GM12878 (cell line): ENCODE measurements around the gene NAA30. TPM values are rescaled to one million over a fixed set of nuclear protein-coding genes. Genes with fewer than 3 reads are reported as not detected.

Source experiments
- ATAC-seq: fragments of 200-7000 bp; cut with Tn5 transposase; 3 replicates; pipeline ENCODE4 v1.9.1; 2020; ENCODE audit warnings: mild to moderate bottlenecking, moderate library complexity
- BruUV-seq: library from RNA; stranded (reverse); fragments of 400-500 nt; replicated peaks from 2 replicates; lab custom pipeline; 2021; lab: Mats Ljungman, UMichigan
- CTCF ChIA-PET: fragments of 300-600 bp; sonication (Branson Sonifier 250); formaldehyde crosslinking; extraction: SDS; loops from one replicate; lab custom pipeline; 2021; ENCODE audit warnings: inconsistent platforms; lab: Yijun Ruan, JAX
- POLR2A ChIA-PET: fragments of 350-600 bp; formaldehyde crosslinking; extraction: SDS; loops from one replicate; lab custom pipeline; 2021; ENCODE audit warnings: inconsistent platforms; lab: Charles Lee
- RAD21 ChIA-PET: fragments of 300-600 bp; sonication (Branson Sonifier 250); formaldehyde crosslinking; loops from one replicate; lab custom pipeline; 2023; ENCODE audit warnings: antibody characterized with exemption; ENCODE audit not compliant: unreplicated experiment; lab: Charles Lee
- SMC1A ChIA-PET: fragments of 300-600 bp; sonication (Branson Sonifier 250); formaldehyde crosslinking; loops from one replicate; lab custom pipeline; 2023; ENCODE audit not compliant: unreplicated experiment, uncharacterized antibody; lab: Charles Lee
- DNase-seq: peaks from one replicate; pipeline ENCODE4 v3.0.0-alpha.2; 2011; ENCODE audit warnings: low read depth, low spot score
- FAIRE-seq: peaks from 3 replicates; lab custom pipeline; 2011; peaks lifted over from hg19 to GRCh38; lab: Jason Lieb, UNC
- H2AFZ ChIP-seq: 2 replicates; pipeline ENCODE4 v1.6.0; 2011; ENCODE audit warnings: low read depth, low read length, control low read depth; ENCODE audit not compliant: control insufficient read depth
- H3K27ac ChIP-seq: 2 replicates; pipeline ENCODE4 v1.5.1; 2011; ENCODE audit warnings: control low read depth; ENCODE audit not compliant: control insufficient read depth, insufficient read depth
- H3K27me3 ChIP-seq, 2 experiments: replicated peaks in 1 of 2; 2 replicates each; pipeline versions ENCODE4 v1.6.0 to v1.6.1; 2011; ENCODE audit warnings: low read length in 1 of 2; ENCODE audit not compliant: control insufficient read depth in 2 of 2, insufficient read depth in 2 of 2
- H3K36me3 ChIP-seq, 2 experiments: 2 replicates each; pipeline ENCODE4 v1.5.1; 2011; ENCODE audit warnings: low read length in 1 of 2; ENCODE audit not compliant: control insufficient read depth in 2 of 2, insufficient read depth in 2 of 2
- H3K4me1 ChIP-seq: 2 replicates; pipeline ENCODE4 v1.6.1; 2011; ENCODE audit warnings: mild to moderate bottlenecking, low read length, moderate library complexity, mixed read lengths; ENCODE audit not compliant: control insufficient read depth, insufficient read depth
- H3K4me2 ChIP-seq: 2 replicates; pipeline ENCODE4 v1.6.0; 2011; ENCODE audit warnings: control low read depth; ENCODE audit not compliant: control insufficient read depth, insufficient read depth
- H3K4me3 ChIP-seq: fragments of 200-600 bp; sonication (generic); 2 replicates; pipeline ENCODE4 v1.5.1; 2016
- H3K79me2 ChIP-seq: 2 replicates; pipeline ENCODE4 v1.6.0; 2011; ENCODE audit warnings: low read length; ENCODE audit not compliant: control insufficient read depth, insufficient read depth
- H3K9ac ChIP-seq: 2 replicates; pipeline ENCODE4 v1.8.0; 2011; ENCODE audit warnings: low read length, control low read depth, mixed read lengths; ENCODE audit not compliant: control insufficient read depth, insufficient read depth
- H3K9me3 ChIP-seq: replicated peaks from 3 replicates; pipeline ENCODE4 v1.5.1; 2011; ENCODE audit warnings: mild to moderate bottlenecking, low read length; ENCODE audit not compliant: control insufficient read depth, insufficient read depth
- H4K20me1 ChIP-seq: 2 replicates; pipeline ENCODE4 v1.6.0; 2011; ENCODE audit not compliant: control insufficient read depth, insufficient read depth
- ATF7 ChIP-seq: fragments of 450-650 bp; IDR thresholded peaks from 2 replicates; pipeline ENCODE4 v1.6.1; 2016; ENCODE audit warnings: low read depth, mild to moderate bottlenecking
- BCL3 ChIP-seq: IDR thresholded peaks from 2 replicates; pipeline ENCODE4 v1.6.1; 2011; ENCODE audit warnings: borderline replicate concordance, low read depth, mild to moderate bottlenecking, moderate library complexity, low read length; ENCODE audit not compliant: insufficient read depth, poor library complexity, severe bottlenecking
- JUND ChIP-seq: IDR thresholded peaks from 2 replicates; pipeline ENCODE4 v1.6.1; 2012; ENCODE audit warnings: low read depth, mild to moderate bottlenecking, low read length, improper control_type of control experiment, moderate library complexity
- NR2C2 ChIP-seq: IDR thresholded peaks from 2 replicates; pipeline ENCODE4 v1.6.1; 2011; ENCODE audit warnings: borderline replicate concordance, low read depth; ENCODE audit not compliant: control insufficient read depth, insufficient read length
- POLR2AphosphoS2 ChIP-seq: IDR thresholded peaks from 2 replicates; pipeline ENCODE4 v1.6.1; 2011; ENCODE audit warnings: low read depth, mild to moderate bottlenecking, low read length, improper control_type of control experiment, moderate library complexity
- POLR2AphosphoS5 ChIP-seq: IDR thresholded peaks from 2 replicates; pipeline ENCODE4 v1.6.1; 2011; ENCODE audit warnings: mild to moderate bottlenecking, low read length, inconsistent platforms
- RBBP5 ChIP-seq: fragments of 200-600 bp; sonication (generic); conservative IDR thresholded peaks from 2 replicates; pipeline ENCODE4 v1.6.1; 2016
- SMARCA5 ChIP-seq: fragments of 450-650 bp; IDR thresholded peaks from 2 replicates; pipeline ENCODE4 v1.6.1; 2017; ENCODE audit warnings: mild to moderate bottlenecking
- TBL1XR1 ChIP-seq: IDR thresholded peaks from 2 replicates; pipeline ENCODE4 v1.6.1; 2012; ENCODE audit warnings: low read depth, low read length, improper control_type of control experiment
- YBX1 ChIP-seq: fragments of 450-650 bp; IDR thresholded peaks from 2 replicates; pipeline ENCODE4 v1.6.1; 2016; ENCODE audit warnings: antibody characterized with exemption
- ZNF217 ChIP-seq: fragments of 450-650 bp; IDR thresholded peaks from 2 replicates; pipeline ENCODE4 v1.6.1; 2017; ENCODE audit warnings: antibody characterized with exemption, mild to moderate bottlenecking
- WGBS: methylation state at CpG from one replicate; pipeline ENCODE4 v1.1.6; 2016; ENCODE audit warnings: low lambda C conversion rate; ENCODE audit not compliant: insufficient replicate concordance, insufficient coverage; ENCODE audit errors: missing lambda C conversion rate; 5-methylcytosine and 5-hydroxymethylcytosine counted together
- in situ Hi-C: fragments of 300-500 bp; cut with MboI; formaldehyde crosslinking; loops from 9 replicates; pipeline ENCODE4 v1.14.3; 2018; ENCODE audit warnings: mixed read lengths
- intact Hi-C: fragments of 100-400 bp; cut with micrococcal nuclease; formaldehyde crosslinking; loops from one replicate; pipeline ENCODE4 v1.14.2; 2022; ENCODE audit not compliant: unreplicated experiment
- polyA plus RNA-seq, 11 experiments: library from polyadenylated mRNA; depleted of rRNA in 4 of 11; unstranded in 6 of 11; stranded (reverse) in 5 of 11; fragments of >200 nt; fragmentation: Nextera tagmentation in 4 of 11; fragmentation: Illumina TruSeq in 1 of 11; extraction: Ambion mirVana in 4 of 11; extraction: Trizol in 1 of 11; gene quantifications; 1 replicate in 1 of 11; 2 replicates in 10 of 11; pipeline versions ENCODE4 v1.2.1 to v1.2.3, GENCODE V29; 2011 to 2016; ENCODE audit warnings: inconsistent platforms in 2 of 11, missing spikeins in 2 of 11, low read depth in 1 of 11
- total RNA-seq, 4 experiments: library from RNA; depleted of rRNA in 3 of 4; stranded (reverse); fragments of >200 nt in 3 of 4; fragmentation: Illumina TruSeq in 1 of 4; extraction: Trizol in 1 of 4; gene quantifications; 2 replicates each; pipeline versions ENCODE4 v1.2.1 to v1.2.3, GENCODE V29; 2013 to 2021
- TF ChIP-seq, protein P1 (sequence below): fragments of 450-650 bp; formaldehyde crosslinking; IDR thresholded peaks from 2 replicates; pipeline ENCODE4 v1.4.0; 2020; ENCODE audit warnings: mild to moderate bottlenecking, moderate library complexity
- TF ChIP-seq, protein P2 (sequence below): fragments of 450-650 bp; IDR thresholded peaks from 2 replicates; pipeline ENCODE4 v1.6.1; 2017; ENCODE audit warnings: mild to moderate bottlenecking, moderate library complexity

The NAA30 gene
- total and polyA plus RNA-seq, 10 of the 15 experiments (the other 5 are each of a cell fraction or from before 2014, with no cell fraction given), result 4.5 to 15.6 (median 10.5) TPM

GRCh38 chr14:57402173-57402852 is 11.9 kb downstream of the NAA30 start:
- ATAC-seq, result no peak
- Histone ChIP-seq H3K36me3 (peaks cover 0 to 7% of the 10 kb centered on the region in 2 experiments; a peak in 2 of 4 replicates), H3K4me1 (no peaks in the 10 kb centered on the region), H3K27ac (peak overlapping the region; percentile 24; the same call in 1 of the 2 replicates), H3K9me3 (no peaks in the 10 kb centered on the region), H2AFZ (no peak overlapping the region), H3K4me2 (peak overlapping the region; percentile 14; the same call in 1 of the 2 replicates), H3K9ac (no peak overlapping the region), H4K20me1 (no peaks in the 10 kb centered on the region), H3K4me3 (no peak overlapping the region), H3K79me2 (no peaks in the 10 kb centered on the region; the same call in 1 of the 2 replicates), H3K27me3 (no peaks in the 10 kb centered on the region)
- in situ Hi-C loops (no loop called here), intact Hi-C loops (no loop called here)
- SMC1A ChIA-PET, result no interaction called here
- DNase-seq, result no peak
- POLR2A ChIA-PET, result interaction anchor here (0.9 kb wide), 1 partner anchor 12 kb away, joined by 12 read pairs; the partner anchor contains the start of gene NAA30
- 94% methylated on average over 1 of the region's 1 CpG for WGBS
- RAD21 ChIA-PET, result no interaction called here
- BruUV-seq, result no TSS peak
- no peak for FAIRE-seq
- CTCF ChIA-PET, result no interaction called here
- TF ChIP-seq YBX1, result no peak
- no peak for TF ChIP-seq POLR2AphosphoS2
- TF ChIP-seq JUND, result no peak
- TF ChIP-seq ATF7, result no peak
- no peak for TF ChIP-seq NR2C2
- no peak for TF ChIP-seq RBBP5
- no peak for TF ChIP-seq POLR2AphosphoS5
- TF ChIP-seq SMARCA5, result no peak
- TF ChIP-seq TBL1XR1, result no peak
- TF ChIP-seq, protein P1, sequence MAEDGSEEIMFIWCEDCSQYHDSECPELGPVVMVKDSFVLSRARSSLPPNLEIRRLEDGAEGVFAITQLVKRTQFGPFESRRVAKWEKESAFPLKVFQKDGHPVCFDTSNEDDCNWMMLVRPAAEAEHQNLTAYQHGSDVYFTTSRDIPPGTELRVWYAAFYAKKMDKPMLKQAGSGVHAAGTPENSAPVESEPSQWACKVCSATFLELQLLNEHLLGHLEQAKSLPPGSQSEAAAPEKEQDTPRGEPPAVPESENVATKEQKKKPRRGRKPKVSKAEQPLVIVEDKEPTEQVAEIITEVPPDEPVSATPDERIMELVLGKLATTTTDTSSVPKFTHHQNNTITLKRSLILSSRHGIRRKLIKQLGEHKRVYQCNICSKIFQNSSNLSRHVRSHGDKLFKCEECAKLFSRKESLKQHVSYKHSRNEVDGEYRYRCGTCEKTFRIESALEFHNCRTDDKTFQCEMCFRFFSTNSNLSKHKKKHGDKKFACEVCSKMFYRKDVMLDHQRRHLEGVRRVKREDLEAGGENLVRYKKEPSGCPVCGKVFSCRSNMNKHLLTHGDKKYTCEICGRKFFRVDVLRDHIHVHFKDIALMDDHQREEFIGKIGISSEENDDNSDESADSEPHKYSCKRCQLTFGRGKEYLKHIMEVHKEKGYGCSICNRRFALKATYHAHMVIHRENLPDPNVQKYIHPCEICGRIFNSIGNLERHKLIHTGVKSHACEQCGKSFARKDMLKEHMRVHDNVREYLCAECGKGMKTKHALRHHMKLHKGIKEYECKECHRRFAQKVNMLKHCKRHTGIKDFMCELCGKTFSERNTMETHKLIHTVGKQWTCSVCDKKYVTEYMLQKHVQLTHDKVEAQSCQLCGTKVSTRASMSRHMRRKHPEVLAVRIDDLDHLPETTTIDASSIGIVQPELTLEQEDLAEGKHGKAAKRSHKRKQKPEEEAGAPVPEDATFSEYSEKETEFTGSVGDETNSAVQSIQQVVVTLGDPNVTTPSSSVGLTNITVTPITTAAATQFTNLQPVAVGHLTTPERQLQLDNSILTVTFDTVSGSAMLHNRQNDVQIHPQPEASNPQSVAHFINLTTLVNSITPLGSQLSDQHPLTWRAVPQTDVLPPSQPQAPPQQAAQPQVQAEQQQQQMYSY, result no peak
- TF ChIP-seq, protein P2, sequence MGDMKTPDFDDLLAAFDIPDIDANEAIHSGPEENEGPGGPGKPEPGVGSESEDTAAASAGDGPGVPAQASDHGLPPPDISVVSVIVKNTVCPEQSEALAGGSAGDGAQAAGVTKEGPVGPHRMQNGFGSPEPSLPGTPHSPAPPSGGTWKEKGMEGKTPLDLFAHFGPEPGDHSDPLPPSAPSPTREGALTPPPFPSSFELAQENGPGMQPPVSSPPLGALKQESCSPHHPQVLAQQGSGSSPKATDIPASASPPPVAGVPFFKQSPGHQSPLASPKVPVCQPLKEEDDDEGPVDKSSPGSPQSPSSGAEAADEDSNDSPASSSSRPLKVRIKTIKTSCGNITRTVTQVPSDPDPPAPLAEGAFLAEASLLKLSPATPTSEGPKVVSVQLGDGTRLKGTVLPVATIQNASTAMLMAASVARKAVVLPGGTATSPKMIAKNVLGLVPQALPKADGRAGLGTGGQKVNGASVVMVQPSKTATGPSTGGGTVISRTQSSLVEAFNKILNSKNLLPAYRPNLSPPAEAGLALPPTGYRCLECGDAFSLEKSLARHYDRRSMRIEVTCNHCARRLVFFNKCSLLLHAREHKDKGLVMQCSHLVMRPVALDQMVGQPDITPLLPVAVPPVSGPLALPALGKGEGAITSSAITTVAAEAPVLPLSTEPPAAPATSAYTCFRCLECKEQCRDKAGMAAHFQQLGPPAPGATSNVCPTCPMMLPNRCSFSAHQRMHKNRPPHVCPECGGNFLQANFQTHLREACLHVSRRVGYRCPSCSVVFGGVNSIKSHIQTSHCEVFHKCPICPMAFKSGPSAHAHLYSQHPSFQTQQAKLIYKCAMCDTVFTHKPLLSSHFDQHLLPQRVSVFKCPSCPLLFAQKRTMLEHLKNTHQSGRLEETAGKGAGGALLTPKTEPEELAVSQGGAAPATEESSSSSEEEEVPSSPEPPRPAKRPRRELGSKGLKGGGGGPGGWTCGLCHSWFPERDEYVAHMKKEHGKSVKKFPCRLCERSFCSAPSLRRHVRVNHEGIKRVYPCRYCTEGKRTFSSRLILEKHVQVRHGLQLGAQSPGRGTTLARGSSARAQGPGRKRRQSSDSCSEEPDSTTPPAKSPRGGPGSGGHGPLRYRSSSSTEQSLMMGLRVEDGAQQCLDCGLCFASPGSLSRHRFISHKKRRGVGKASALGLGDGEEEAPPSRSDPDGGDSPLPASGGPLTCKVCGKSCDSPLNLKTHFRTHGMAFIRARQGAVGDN, result no peak
- TF ChIP-seq BCL3, result no peak
- no peak for TF ChIP-seq ZNF217
